GM21381 (cell line): Measurements from ENCODE around the gene HMCES.

Experiments
- ATAC-seq: cut with Tn5 transposase; IDR thresholded peaks from one replicate; pipeline ENCODE4 v1.9.1; 2021; ENCODE audit warnings: mild to moderate bottlenecking, moderate library complexity; ENCODE audit not compliant: unreplicated experiment

The HMCES gene

GRCh38 chr3:129295286-129295685 lies 16.6 kb downstream of the HMCES start:
- no peak for ATAC-seq

DNA sequence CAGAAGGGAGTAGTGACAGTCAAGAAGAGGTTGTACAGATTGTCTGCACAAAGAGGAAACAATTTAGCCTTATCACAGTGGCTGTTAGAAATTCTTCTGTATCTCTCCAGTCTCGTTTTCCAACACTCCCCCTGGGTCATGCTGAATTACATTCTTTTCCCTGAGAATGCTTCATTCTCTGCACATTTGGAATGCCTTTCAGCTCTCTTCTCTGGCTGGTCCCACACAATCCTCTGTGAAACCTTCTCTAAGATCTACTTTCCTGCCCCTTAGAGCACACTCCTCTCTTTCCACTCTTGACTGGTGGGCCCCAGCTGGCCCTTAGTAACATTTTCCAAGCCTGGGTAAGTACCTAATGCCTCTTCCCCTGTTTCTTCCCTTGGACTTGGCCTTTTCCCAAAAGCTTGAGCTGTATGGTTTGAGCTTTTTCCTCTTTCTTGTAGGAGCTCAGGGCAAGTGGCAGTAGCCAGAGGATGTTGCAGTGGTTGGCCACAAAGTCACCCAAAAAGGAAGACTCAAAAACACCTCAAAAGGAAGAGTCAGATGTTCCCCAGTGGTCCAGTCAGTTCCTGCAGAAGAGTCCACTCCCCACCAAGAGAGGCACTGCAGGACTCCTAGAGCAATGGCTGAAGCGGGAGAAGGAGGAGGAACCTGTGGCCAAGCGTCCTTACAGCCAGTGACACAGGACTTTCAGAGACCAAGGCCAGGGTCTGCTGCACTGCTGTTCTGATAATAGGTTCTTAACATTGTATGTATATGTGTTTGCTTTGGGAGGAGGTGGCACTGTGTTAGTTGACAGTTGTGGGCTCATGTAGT lies 25.7 kb downstream of the HMCES start:
- ATAC-seq = no peak

DNA sequence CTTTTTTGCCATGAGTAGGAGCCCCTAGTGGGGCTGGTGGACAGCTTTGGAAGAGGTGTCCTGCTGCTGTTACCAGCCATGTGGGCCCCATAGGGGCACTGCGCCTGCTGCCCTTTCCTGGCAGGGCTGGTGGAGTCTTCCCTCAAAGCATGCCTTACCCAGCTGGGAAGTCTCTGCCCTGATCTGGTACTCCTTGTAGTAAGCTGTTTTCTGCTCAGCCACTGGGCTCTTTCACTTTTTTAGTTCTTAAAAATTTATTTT lies 26.2 kb downstream of the HMCES start:
- ATAC-seq = no peak

DNA sequence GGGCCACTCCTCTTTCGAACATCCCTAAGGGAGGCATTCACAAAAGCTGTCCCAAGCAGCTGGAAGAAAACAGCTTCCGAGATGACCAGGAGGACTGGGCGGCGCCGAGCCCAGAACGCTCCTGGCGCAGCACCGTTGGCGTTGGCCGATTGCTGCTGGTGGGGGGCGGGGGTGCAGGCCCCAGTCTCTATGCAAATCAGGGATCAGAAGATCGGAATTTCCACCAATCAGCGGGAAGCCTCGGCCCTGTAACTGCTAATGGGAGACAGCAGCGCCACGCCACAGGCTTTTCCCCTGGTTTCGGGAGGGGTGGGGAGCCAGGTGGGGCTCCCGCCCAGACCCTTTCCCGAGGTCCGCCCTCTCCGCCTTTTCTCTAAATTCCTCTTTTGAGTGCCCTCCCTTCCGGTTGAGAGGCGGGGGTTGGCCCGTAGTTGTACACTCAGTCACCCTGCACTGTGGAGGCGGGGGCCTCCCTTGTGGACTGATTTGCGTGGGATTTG lies 27.0 kb downstream of the HMCES start:
- ATAC-seq = no peak

- ATAC-seq = no peak
Observed at GRCh38 chr3:129308636-129309035, 30.0 kb downstream of the HMCES start.

DNA sequence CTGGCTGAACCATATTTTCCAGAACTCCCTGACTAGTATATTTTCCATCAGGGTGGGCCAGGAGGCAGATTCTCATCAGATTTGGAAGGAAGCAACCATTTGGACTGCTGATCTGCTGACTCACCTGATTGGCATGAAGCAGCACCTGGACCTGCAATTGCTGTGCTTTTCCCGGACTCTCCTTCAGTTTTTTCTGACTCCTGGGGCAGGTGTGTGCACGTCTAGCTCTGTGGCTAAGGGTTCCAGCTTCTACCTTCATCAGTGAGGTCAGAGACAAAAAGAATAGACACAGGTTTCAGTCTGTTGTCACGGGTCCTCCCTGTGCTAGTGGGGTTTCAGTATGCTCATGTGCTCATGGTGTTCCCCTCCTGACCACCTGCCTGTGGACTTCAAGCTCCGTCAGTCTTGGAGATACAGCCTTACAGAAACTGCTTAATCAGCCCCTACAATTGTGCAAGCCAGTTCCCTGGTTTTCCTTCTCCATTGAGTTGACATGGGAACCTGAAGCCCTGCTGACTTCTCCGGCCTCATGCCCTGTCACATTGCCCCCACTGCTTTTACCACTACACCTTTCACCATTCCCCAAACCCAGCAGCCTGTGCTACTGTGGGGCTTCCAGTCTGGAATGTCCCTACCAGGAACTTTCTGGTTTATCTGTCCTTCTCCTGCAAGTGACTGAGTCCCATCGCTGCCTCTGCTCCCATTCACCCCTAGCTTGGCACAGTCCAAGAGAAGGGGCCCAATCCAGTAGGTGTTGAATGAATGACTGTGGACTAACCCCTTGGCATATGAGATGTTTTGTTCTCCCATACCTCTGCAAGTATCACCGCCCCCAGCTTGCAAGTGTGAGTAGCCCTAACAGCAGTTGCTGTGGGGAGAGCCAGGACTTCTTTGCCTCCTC lies 31.7 kb downstream of the HMCES start:
- ATAC-seq = no peak

DNA sequence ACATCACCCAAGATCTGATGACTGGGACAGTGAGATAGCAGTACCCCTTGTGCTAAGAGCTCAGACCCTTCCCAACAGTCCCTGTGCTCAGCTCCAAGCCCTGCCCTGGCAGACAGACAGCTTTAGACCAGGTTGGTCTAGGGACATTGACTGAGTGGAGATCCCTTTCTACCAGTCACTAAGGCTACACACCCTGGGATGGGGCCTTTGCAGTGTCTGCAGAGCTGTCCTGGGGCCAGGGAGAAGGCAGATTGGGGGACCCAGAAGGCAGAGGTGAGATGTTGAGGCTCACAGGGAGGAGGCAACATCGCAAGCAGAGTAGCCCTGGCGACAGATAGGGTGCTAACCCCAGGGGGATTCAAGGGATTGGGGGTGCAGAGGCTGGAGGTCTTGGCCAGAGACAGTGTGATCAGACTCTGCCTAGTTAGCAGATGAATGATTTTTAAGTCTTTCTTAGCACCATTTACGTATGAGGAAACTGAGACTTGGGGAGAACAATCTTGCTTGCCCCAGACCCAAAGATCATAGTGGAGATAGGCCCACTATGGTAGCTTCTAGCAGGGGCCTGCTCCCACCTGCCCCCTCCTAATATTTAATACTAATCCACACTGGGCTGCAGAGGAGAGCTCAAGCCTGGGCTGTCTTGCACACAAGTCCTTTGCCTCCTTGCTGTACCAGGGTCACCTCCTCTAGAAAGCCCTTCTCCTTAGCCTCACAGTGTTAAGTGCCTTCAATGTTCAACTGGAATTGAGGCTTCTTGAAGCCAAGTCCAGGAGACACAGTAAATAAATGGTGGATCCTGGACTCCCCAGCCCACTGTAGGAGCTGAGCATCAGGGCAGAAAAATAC lies 32.6 kb downstream of the HMCES start:
- ATAC-seq = no peak

- ATAC-seq = no peak
Observed at GRCh38 chr3:129312021-129312639, 33.5 kb downstream of the HMCES start.

- no peak for ATAC-seq
Observed at GRCh38 chr3:129312671-129313414, 34.2 kb downstream of the HMCES start.

- ATAC-seq = no peak
Observed at GRCh38 chr3:129313415-129313664, 34.7 kb downstream of the HMCES start.

- ATAC-seq = no peak
Observed at GRCh38 chr3:129313665-129314385, 35.2 kb downstream of the HMCES start.

DNA sequence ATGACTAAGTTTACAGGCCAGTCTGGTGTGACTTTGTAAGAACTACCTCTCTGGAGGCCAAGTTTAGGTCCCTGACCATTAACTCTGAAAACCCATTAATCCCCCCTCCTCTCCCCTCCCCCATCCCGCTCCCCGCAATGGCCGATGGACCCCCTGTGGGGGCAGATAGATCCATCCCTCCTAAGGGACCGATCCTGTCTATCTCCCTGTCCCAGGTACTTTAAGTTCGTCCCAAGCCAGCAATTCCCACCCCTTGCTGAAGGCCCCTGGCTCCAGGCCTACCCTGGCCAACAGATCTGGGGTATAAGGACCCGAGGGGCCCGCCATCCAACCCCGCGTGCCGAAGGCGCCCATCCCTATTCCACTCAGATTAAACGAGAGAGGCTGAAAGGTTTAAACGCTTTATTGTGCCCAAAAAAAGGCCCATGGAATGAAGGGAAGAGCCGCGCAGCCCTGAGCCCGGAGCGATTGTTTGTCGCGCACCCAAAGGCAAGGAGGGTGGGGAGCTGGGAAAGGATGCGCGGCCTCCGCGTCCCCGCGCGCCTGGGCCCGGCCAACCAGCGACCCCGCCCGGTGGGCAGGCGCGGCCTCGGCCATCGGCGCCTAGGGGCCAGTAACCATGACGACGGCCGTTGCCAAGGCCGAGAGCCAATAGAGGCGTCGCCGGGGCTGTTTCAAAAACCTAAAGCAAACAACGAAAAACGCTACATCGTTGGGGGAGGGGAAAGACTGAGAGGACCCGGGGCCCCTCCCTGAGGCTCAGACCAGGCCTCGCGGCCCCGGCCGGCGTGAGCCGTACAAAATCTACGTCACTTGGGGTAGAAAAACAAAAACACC lies 35.9 kb downstream of the HMCES start:
- peak; percentile 40 for ATAC-seq

GRCh38 chr3:129315223-129315997 lies 36.7 kb downstream of the HMCES start:
- ATAC-seq = peak; percentile 6

GRCh38 chr3:129315998-129316247 lies 37.3 kb downstream of the HMCES start:
- ATAC-seq = no peak

- peak; percentile 42 for ATAC-seq
Observed at GRCh38 chr3:129316248-129317013, 37.8 kb downstream of the HMCES start.

GRCh38 chr3:129317014-129317771 lies 38.5 kb downstream of the HMCES start:
- no peak for ATAC-seq

GRCh38 chr3:129317848-129318247 lies 39.2 kb downstream of the HMCES start:
- ATAC-seq = no peak
